KG1 (cell line): ENCODE results near the gene ABAT.
A peak's percentile ranks its signal among the peaks of the same experiment; 100 is the strongest.

Experiments used
- DNase-seq: peaks from one replicate; lab custom pipeline; 2025; lab: John Stamatoyannopoulos, UW

Gene ABAT

GRCh38 chr16:8674413-8675022, at the start of gene ABAT:
ABAT (plus strand) TSS chr16:8674617; CDS start chr16:8735740, 61,123 bp downstream.
- DNase-seq: peak; percentile 43

DNA sequence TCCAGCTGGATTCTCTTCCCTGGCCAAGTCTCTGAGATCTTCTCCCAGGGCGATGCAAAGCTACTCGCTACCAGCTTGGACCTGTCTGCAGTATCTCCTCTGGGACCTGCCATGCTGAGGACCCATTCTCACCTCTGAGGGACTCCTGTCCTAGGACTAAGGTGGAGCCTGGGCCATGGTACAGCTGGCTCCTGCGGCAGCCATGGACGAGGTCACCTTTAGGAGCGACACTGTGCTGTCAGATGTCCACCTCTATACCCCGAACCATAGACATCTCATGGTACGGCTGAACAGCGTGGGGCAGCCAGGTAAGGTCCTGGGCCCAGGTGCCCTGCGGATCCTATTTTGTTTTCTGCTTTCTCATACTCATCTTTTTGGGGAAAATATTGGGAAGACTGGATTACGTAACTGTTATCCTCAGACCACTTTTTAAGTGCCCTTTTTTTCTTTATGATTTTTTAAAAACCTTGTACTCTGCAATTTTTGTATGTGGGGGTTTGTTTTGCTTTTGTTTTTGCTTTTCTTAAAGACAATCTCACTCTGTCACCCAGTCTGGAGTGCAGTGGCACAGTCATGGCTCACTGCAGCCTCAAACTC, 48.8 kb upstream of the ABAT start:
- DNase-seq: no peak

DNA sequence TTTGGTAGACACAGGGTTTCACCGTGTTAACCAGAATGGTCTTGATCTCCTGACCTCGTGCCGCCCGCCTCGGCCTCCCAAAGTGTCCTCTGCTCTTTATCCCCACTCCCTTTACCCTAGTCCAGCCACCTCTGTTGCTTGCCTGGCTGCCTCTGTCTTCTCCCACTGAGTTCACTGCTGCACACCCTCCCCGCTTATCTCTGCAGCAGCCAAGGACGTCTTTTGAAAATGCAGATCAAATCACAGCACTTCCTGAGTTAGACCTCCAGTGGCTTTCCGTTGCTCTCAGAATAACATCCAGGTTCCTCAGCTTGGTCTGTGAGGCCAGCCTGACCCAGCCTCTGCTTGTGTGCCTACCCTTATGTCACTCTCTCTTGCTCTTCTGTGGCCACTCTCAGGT, 47.5 kb upstream of the ABAT start:
- DNase-seq: no peak

- no peak for DNase-seq
Observed at GRCh38 chr16:8627456-8627855, 47.0 kb upstream of the ABAT start.

DNA sequence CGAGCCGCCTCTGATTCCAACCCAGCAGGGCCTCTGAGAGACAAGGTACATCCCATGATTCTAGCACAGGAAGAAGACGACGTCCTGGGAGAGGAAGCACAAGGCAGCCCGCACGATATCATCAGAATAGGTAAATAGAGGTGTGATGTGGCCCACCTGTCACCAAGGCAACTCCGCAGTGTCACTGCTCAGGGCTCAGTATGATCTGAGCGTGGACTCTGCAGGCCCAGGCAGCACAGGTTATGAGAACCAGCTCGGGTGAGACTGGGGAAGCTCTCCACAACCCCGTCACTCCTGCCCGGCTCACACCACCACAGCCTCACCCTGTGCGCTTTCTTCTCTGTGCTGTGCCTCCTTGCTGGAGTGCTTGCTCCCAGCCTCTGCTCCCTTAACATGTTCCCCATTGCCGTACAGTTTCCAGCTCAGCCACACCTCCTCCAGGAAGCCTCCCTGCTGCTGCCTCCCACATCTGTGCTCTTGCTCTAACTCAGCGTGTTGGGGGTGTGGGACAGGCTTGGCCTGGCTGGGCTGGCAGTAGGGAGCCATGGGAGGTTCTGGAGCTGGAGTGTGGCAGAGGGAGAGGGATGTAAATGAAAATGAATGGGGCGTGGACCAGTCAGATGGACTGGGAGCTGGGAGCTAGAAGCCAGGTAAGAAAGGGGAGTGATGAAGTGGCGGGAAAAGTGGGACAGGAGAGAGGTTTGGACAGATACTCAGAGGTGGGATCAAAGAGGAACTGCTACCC, 45.3 kb upstream of the ABAT start:
- no peak for DNase-seq

- DNase-seq: no peak
Observed at GRCh38 chr16:8630255-8630953, 44.0 kb upstream of the ABAT start.

DNA sequence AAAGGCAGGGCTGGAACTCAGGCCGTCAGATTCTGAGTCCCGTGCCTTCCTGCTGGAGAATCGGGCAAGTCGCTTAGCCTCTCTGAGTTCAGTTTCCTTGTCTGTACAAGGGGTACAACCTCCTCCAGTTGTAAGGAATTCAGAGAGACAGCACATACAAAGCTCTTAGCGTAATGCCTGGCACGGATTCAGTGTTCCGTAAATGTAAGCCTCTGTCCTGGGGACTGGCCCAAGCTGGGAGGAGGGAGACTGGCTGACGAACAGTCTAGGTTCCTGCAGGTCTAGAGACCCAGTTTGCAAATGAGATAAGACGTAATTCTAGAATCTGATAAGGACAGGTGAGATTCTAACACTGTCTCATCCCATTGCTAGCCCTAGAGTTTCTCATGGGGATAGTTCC, 43.0 kb upstream of the ABAT start:
- DNase-seq: no peak

- DNase-seq: no peak
Observed at GRCh38 chr16:8631818-8632465, 42.5 kb upstream of the ABAT start.

- DNase-seq: peak; percentile 81
Observed at GRCh38 chr16:8632675-8633182, 41.7 kb upstream of the ABAT start.

DNA sequence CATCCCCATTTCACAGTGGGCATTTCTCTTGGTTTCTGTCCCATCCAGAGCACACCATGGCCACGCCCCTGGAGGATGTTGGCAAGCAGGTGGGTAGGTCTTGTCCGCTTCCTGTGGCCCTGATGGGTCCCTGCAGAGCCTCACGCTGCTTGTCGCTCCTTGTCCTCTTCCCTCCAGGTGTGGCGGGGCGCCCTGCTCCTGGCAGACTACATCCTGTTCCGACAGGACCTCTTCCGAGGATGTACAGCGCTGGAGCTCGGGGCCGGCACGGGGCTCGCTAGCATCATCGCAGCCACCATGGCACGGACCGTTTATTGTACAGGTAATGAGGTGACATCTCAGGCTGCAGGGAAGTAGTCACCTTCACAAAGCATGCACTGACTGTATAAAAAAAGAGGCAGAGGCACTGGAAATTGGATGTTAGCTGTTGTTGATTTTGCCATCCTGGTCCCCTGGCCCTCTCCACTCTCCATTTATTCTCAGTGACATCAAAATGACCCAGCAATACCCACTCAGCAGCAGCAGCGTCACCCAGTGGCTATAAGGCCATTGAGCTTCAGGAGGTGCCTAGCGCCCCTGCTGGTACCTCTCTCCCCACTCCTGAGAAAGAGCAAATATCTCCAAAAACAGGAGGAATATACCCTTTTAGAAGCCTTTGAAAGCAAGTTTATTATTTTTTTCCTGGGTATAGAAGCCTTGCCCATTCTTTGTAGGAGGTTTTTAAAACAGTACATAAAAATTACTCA, 39.3 kb upstream of the ABAT start:
- DNase-seq: no peak

GRCh38 chr16:8639694-8640093, 34.7 kb upstream of the ABAT start:
- no peak for DNase-seq

GRCh38 chr16:8641671-8642070, 32.7 kb upstream of the ABAT start:
- no peak for DNase-seq

DNA sequence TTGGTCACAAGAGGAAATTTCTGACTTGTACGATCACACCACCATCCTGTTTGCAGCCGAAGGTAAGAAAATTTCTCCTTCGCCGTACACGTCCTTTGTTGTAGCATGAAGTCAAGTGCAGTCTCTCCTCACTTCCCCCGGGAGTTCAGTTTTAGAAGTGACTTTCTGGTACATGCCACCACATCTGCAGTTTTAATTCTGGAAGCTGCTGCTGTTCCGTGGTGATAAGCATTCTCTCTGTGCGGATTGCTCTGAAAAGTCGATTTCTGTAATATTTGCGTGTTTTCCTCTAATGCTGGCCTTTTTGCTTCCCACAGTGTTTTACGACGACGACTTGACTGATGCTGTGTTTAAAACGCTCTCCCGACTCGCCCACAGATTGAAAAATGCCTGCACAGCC, 32.3 kb upstream of the ABAT start:
- DNase-seq: no peak

DNA sequence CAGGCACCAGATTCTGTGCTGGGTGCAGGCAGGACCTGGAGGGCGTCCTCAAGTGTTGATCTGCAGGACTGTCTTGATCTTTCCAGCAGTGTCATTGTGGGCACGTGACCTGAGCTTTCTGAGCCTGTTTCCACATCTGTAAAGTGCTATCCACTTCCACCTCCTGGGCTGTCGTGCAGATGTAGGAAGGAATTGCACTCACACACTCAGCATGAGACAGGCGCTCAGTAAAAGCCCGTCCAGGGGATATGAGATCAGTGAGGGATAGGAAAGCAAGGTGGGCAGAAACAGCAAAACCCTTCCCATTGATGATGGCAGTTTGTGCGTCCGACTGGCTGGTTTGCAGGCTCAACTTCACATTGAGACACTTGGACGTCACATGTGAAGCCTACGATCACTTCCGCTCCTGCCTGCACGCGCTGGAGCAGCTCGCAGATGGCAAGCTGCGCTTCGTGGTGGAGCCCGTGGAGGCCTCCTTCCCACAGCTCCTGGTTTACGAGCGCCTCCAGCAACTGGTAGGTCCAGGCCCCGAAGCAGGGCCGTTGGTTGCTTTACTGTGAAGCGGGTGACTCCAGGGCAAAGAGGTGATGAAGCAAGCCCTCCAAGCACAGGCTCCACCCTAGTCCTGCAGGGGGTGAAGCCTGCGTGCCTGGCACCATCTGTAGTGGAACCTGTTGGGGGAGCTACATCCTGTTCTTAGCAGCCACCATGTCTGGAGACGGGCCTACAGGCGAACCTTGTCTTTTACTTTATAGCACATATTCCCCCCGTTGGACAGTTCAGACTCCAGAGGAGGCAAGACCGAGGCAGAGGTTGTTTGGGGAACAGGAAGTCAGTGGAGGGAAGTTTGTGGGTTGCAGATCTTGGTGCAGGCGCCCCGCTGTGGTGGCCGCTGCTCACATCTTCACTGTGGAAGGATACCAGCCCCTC, 29.9 kb upstream of the ABAT start:
- peak; percentile 52 for DNase-seq

GRCh38 chr16:8645141-8645521, 29.3 kb upstream of the ABAT start:
- no peak for DNase-seq

DNA sequence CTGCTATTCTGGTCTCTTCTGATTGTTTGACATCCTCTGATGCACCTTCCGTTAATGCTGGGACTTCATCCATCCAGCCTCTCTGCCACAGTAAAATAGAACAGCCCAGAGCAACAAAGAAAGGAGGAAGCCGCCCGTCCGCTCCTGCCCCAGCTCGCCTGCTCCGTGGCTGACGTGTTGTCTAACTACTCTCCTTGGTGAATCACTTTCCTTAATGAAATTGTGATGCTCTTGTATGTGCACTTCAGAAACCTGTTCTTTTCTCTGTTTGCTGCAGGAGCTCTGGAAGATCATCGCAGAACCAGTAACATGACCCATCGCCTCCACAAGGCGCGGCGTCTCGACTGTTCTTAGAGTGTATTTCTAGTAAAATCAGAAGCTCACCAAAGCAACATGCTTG, 28.6 kb upstream of the ABAT start:
- no peak for DNase-seq

- DNase-seq: no peak
Observed at GRCh38 chr16:8646326-8647053, 27.9 kb upstream of the ABAT start.

DNA sequence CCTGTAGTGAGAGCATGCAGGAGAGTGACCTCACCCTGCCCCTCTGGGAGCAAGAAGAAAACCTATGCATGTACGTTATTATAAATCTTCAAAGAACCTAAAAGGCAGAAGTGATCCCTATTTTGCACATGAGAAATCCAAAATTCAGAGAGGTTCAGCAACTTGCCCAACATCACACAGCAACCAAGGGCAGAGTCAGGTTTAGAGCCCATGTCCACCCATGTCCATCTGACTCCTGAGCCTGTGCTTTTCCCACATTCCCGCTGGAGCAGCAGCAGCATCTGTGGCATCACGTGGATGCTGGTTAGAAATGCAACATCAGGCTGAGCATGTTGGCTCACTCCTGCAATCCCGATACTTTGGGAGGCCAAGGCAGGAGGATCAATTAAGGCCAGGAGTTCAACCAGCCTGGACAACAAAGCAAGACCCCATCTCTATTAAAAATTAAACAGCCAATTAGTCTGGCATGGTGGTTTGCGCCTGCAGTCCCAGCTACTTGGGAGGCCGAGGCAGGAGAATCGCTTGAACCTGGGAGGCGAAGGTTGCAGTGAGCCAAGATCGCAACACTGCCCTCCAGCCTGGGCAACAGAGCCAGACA, 26.6 kb upstream of the ABAT start:
- no peak for DNase-seq

GRCh38 chr16:8648877-8649276, 25.5 kb upstream of the ABAT start:
- DNase-seq: no peak
